WTC11 (cell line): ENCODE results near the gene TMEM254. TPM values are rescaled to one million over a fixed set of nuclear protein-coding genes. Genes with fewer than 3 reads are reported as not detected.
A peak's percentile ranks its signal among the peaks of the same experiment; 100 is the strongest.

Experiments
- AFF4 ChIP-seq: sonication (generic); formaldehyde crosslinking; IDR thresholded peaks from 2 replicates; pipeline ENCODE4 v1.8.1; 2023; ENCODE audit warnings: mild to moderate bottlenecking, missing genetic modification reagents, borderline replicate concordance
- AR ChIP-seq: fragments of 250-450 bp; sonication (Bioruptor Pico); IDR thresholded peaks from 2 replicates; pipeline ENCODE4 v1.9.0; 2021; ENCODE audit warnings: mild to moderate bottlenecking
- ATF3 ChIP-seq: sonication (generic); formaldehyde crosslinking; conservative IDR thresholded peaks from 2 replicates; pipeline ENCODE4 v1.8.1; 2022; ENCODE audit warnings: mild to moderate bottlenecking, missing genetic modification reagents
- CBFB ChIP-seq: sonication (generic); formaldehyde crosslinking; IDR thresholded peaks from 2 replicates; pipeline ENCODE4 v1.8.1; 2022; ENCODE audit warnings: mild to moderate bottlenecking, low read depth, missing genetic modification reagents
- CREB1 ChIP-seq: sonication (generic); formaldehyde crosslinking; IDR thresholded peaks from 2 replicates; pipeline ENCODE4 v1.8.0; 2023; ENCODE audit warnings: mild to moderate bottlenecking, missing genetic modification reagents
- EMX1 ChIP-seq: fragments of 250-450 bp; sonication (Bioruptor Pico); IDR thresholded peaks from 2 replicates; pipeline ENCODE4 v1.8.0; 2021; ENCODE audit warnings: mild to moderate bottlenecking
- ERG ChIP-seq: fragments of 250-450 bp; sonication (Bioruptor Pico); IDR thresholded peaks from 2 replicates; pipeline ENCODE4 v1.8.0; 2021; ENCODE audit warnings: mild to moderate bottlenecking
- IRF2 ChIP-seq: sonication (generic); formaldehyde crosslinking; IDR thresholded peaks from 2 replicates; pipeline ENCODE4 v1.8.0; 2022; ENCODE audit warnings: low read depth, missing genetic modification reagents, borderline replicate concordance
- MYBL2 ChIP-seq: sonication (generic); formaldehyde crosslinking; IDR thresholded peaks from 2 replicates; pipeline ENCODE4 v1.8.1; 2023; ENCODE audit warnings: mild to moderate bottlenecking, moderate library complexity, missing genetic modification reagents
- NFATC4 ChIP-seq: fragments of 250-450 bp; sonication (Bioruptor Pico); IDR thresholded peaks from 2 replicates; pipeline ENCODE4 v1.9.0; 2021; ENCODE audit warnings: mild to moderate bottlenecking
- NFE2L1 ChIP-seq: sonication (generic); formaldehyde crosslinking; IDR thresholded peaks from 2 replicates; pipeline ENCODE4 v1.8.1; 2023; ENCODE audit warnings: missing genetic modification reagents
- NR2C2 ChIP-seq: sonication (generic); formaldehyde crosslinking; IDR thresholded peaks from 2 replicates; pipeline ENCODE4 v1.8.0; 2022; ENCODE audit warnings: mild to moderate bottlenecking, missing genetic modification reagents
- PRRX2 ChIP-seq: fragments of 250-450 bp; sonication (Bioruptor Pico); IDR thresholded peaks from 2 replicates; pipeline ENCODE4 v1.8.0; 2021; ENCODE audit warnings: mild to moderate bottlenecking
- RELA ChIP-seq: sonication (generic); formaldehyde crosslinking; IDR thresholded peaks from 2 replicates; pipeline ENCODE4 v1.8.1; 2022; ENCODE audit warnings: missing genetic modification reagents, mild to moderate bottlenecking, borderline replicate concordance
- SMAD3 ChIP-seq: sonication (generic); formaldehyde crosslinking; IDR thresholded peaks from 2 replicates; pipeline ENCODE4 v1.8.0; 2022; ENCODE audit warnings: missing genetic modification reagents, mild to moderate bottlenecking, borderline replicate concordance
- SMAD4 ChIP-seq: sonication (generic); formaldehyde crosslinking; IDR thresholded peaks from 2 replicates; pipeline ENCODE4 v1.8.0; 2022; ENCODE audit warnings: mild to moderate bottlenecking, missing genetic modification reagents
- TP53 ChIP-seq: sonication (generic); formaldehyde crosslinking; IDR thresholded peaks from 2 replicates; pipeline ENCODE4 v1.8.1; 2023; ENCODE audit warnings: mild to moderate bottlenecking, missing genetic modification reagents
- ZNF219 ChIP-seq: sonication (generic); formaldehyde crosslinking; IDR thresholded peaks from 2 replicates; pipeline ENCODE4 v1.8.0; 2023; ENCODE audit warnings: missing genetic modification reagents, mild to moderate bottlenecking, borderline replicate concordance
- ZNF317 ChIP-seq: sonication (generic); formaldehyde crosslinking; IDR thresholded peaks from 2 replicates; pipeline ENCODE4 v1.8.1; 2023; ENCODE audit warnings: low read depth, mild to moderate bottlenecking, moderate library complexity, missing genetic modification reagents, borderline replicate concordance
- ZNF396 ChIP-seq: fragments of 250-450 bp; sonication (Bioruptor Pico); IDR thresholded peaks from 2 replicates; pipeline ENCODE4 v1.8.0; 2021; ENCODE audit warnings: mild to moderate bottlenecking, moderate library complexity, borderline replicate concordance
- ZNF416 ChIP-seq: fragments of 250-450 bp; sonication (Bioruptor Pico); IDR thresholded peaks from 2 replicates; pipeline ENCODE4 v1.9.0; 2021; ENCODE audit warnings: mild to moderate bottlenecking, inconsistent platforms
- ZNF512 ChIP-seq: sonication (generic); formaldehyde crosslinking; IDR thresholded peaks from 2 replicates; pipeline ENCODE4 v1.8.1; 2022; ENCODE audit warnings: missing genetic modification reagents, borderline replicate concordance
- total RNA-seq: library from RNA; stranded (reverse); gene quantifications from 3 replicates; pipeline ENCODE4 v1.2.3, GENCODE V29; 2021
- TF ChIP-seq, protein P1 (sequence below): sonication (generic); formaldehyde crosslinking; IDR thresholded peaks from 2 replicates; pipeline ENCODE4 v1.8.1; 2023; ENCODE audit warnings: mild to moderate bottlenecking, missing genetic modification reagents
- TF ChIP-seq, protein P2 (sequence below): sonication (generic); formaldehyde crosslinking; conservative IDR thresholded peaks from 2 replicates; pipeline ENCODE4 v1.8.1; 2023; ENCODE audit warnings: mild to moderate bottlenecking, low read depth, missing genetic modification reagents, moderate library complexity

The TMEM254 gene
- total RNA-seq, 1 experiment from 2014 or later, result 18.5 TPM

- 0 out of 2 replicates have a peak, but pooled peaks have one; percentile 52 for TF ChIP-seq AFF4 (CRISPR knock-in tag)
- no peak for TF ChIP-seq EMX1 (CRISPR knock-in tag)
- no peak for TF ChIP-seq RELA (CRISPR knock-in tag)
- no peak for TF ChIP-seq ZNF512
- TF ChIP-seq ATF3 (CRISPR knock-in tag), result no peak
- TF ChIP-seq ZNF317 (CRISPR knock-in tag), result no peak
- 0 out of 2 replicates have a peak, but pooled peaks have one; percentile 8 for TF ChIP-seq MYBL2 (CRISPR knock-in tag)
- TF ChIP-seq ZNF219 (CRISPR knock-in tag), result no peak
- no peak for TF ChIP-seq ZNF416
- no peak for TF ChIP-seq ERG (CRISPR knock-in tag)
- TF ChIP-seq, protein P1, sequence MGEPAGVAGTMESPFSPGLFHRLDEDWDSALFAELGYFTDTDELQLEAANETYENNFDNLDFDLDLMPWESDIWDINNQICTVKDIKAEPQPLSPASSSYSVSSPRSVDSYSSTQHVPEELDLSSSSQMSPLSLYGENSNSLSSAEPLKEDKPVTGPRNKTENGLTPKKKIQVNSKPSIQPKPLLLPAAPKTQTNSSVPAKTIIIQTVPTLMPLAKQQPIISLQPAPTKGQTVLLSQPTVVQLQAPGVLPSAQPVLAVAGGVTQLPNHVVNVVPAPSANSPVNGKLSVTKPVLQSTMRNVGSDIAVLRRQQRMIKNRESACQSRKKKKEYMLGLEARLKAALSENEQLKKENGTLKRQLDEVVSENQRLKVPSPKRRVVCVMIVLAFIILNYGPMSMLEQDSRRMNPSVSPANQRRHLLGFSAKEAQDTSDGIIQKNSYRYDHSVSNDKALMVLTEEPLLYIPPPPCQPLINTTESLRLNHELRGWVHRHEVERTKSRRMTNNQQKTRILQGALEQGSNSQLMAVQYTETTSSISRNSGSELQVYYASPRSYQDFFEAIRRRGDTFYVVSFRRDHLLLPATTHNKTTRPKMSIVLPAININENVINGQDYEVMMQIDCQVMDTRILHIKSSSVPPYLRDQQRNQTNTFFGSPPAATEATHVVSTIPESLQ (CRISPR knock-in tag), result no peak
- no peak for TF ChIP-seq CREB1 (CRISPR knock-in tag)
- no peak for TF ChIP-seq PRRX2 (CRISPR knock-in tag)
- TF ChIP-seq, protein P2, sequence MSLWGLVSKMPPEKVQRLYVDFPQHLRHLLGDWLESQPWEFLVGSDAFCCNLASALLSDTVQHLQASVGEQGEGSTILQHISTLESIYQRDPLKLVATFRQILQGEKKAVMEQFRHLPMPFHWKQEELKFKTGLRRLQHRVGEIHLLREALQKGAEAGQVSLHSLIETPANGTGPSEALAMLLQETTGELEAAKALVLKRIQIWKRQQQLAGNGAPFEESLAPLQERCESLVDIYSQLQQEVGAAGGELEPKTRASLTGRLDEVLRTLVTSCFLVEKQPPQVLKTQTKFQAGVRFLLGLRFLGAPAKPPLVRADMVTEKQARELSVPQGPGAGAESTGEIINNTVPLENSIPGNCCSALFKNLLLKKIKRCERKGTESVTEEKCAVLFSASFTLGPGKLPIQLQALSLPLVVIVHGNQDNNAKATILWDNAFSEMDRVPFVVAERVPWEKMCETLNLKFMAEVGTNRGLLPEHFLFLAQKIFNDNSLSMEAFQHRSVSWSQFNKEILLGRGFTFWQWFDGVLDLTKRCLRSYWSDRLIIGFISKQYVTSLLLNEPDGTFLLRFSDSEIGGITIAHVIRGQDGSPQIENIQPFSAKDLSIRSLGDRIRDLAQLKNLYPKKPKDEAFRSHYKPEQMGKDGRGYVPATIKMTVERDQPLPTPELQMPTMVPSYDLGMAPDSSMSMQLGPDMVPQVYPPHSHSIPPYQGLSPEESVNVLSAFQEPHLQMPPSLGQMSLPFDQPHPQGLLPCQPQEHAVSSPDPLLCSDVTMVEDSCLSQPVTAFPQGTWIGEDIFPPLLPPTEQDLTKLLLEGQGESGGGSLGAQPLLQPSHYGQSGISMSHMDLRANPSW (CRISPR knock-in tag), result 0 out of 2 replicates have a peak, but pooled peaks have one; percentile 68
- no peak for TF ChIP-seq AR
- TF ChIP-seq TP53, result peak; percentile 78; the same call in 1 of the 2 replicates
- no peak for TF ChIP-seq NFATC4 (CRISPR knock-in tag)
- TF ChIP-seq CBFB (CRISPR knock-in tag), result no peak; the same call in 1 of the 2 replicates
- peak; percentile 76; the same call in 1 of the 2 replicates for TF ChIP-seq SMAD3 (CRISPR knock-in tag)
- TF ChIP-seq NFE2L1 (CRISPR knock-in tag), result no peak
- TF ChIP-seq SMAD4 (CRISPR knock-in tag), result no peak; the same call in 1 of the 2 replicates
- TF ChIP-seq IRF2, result no peak
- TF ChIP-seq ZNF396 (CRISPR knock-in tag), result no peak
- TF ChIP-seq NR2C2 (CRISPR knock-in tag), result no peak
Observed at GRCh38 chr10:80078448-80079311, at the start of gene TMEM254 (continued).
